NCI-H82 treated with DMSO at 0.1 percent for 48 hours (cell line): ENCODE results near the gene FAM53B.

Source experiments
- DNase-seq: peaks from one replicate; lab custom pipeline; 2025; ENCODE audit not compliant: unreplicated experiment; lab: John Stamatoyannopoulos, UW

Gene FAM53B

DNA sequence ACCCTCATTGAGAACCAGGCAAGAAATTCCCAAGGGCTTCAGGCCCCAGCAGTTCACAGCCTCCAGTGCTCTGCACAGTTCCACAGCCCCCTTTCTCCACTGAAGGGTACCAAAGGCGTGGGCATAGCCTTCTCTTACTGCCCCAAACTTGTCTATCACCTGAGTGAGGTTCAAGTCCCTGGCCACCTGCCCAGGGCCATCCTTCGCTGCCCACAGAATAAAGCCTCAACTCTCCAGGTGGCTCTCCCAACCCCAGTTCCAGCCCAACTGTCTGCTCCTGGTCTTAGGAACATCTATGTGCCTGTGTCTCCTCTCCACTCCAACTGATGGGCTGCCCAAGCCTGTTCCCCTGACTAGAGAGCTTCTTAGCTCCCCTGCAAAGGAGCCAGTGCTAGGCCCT, 79.1 kb downstream of the FAM53B start:
- DNase-seq = no peak

DNA sequence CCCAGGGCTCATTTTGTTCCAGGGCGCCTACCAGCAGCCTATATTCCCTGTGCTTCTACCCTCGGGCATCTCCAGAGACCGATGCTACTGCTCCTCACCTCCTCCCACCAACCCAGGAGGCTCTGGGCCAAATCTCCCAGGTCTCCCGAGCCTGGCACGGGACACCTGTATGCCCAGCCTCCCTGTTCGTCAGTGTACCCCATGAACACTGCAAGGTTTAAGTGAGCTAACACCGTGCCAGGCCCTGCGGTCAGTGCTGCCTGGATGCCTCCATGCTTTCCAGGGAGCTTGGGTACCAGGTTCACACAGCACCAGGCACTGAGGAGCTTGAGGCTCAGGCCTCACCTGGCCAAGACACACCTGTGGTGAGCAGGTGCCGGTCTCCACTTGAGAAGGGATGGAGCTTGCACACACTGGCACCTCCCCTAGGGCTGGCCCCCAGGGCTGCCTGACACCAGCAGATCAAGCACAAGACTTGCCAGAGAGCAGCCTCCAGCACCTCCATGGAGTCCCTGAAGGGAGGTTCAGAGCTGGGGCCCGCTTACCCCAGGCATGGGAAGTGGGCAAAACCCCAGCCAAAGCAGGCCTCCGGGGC, 80.3 kb downstream of the FAM53B start:
- DNase-seq = no peak

DNA sequence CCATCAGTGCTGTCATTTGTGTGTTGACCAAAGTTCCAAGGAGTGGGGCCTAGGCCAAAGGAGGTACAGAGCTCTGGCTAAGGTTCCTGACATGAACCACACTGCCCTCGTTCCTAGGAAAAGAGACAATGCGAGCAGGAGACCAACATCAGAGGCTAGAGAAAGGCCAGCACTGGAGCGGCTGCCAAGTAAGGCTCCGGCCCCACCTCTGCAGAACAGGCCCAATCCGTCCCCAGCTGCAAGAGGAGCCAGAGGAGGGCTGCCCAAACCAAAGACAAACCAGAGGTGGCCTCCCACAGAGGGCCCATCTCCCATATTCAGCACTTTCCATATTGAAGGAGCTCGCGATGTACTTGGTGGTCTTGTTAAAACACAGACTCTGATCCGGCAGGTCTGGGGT, 81.0 kb downstream of the FAM53B start:
- DNase-seq = no peak

DNA sequence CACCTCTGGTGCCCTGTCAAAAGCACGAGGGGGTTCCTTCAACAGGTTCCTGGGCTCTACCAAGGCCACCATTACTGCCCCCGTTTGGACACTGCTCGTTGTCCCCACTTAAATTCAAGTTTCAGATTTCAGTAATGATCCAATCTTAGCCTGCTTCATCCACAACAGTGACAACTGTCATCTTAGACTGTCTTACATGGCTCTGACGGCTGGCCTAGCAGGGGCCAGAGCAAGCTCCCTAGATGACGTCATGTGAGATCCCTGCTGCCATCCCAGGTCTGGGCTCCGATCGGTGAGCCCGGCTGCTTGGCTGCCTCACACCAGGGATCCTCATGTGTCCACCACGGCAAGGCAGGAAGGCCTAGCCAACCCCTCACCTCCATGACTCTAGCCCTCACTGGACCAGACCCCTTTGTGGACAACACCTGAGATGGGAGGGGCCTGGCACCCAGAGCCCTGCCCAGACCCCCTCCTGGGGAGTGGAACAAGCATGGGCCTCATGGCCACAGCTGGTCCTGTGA, 82.5 kb downstream of the FAM53B start:
- DNase-seq = no peak

DNA sequence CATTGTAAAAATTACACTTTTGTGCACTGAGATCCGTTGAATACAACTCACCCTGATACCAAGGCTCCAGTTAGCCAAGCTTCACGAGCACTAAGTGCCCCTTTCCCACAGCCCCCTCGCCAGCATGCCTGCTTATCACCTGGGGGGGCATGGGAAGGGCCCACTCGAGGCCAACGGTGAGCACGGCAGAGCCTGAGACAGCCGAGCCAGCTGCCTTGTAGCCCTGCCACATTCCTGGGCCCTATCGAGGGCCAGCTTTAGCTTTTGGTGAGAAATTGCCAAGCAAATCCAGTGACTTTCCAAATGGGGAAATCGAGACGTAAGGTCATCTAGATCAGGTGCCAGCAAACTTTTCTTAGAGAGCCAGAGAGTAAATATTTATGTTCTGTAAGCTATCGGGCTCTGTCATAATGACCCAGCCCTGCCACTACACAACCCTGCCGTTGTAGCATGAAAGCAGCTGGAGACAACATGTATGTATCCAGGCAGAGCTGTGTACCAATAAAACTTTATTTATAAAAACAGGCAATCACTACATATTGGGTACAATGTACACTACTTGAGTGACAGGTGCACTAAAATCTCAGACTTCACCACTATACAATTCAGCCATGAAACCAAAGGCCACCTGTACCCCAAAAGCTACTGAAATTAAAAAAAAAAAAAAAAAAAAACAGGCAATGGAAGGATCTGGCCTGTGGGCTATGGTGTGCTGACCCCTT, 83.6 kb downstream of the FAM53B start:
- no peak for DNase-seq

DNA sequence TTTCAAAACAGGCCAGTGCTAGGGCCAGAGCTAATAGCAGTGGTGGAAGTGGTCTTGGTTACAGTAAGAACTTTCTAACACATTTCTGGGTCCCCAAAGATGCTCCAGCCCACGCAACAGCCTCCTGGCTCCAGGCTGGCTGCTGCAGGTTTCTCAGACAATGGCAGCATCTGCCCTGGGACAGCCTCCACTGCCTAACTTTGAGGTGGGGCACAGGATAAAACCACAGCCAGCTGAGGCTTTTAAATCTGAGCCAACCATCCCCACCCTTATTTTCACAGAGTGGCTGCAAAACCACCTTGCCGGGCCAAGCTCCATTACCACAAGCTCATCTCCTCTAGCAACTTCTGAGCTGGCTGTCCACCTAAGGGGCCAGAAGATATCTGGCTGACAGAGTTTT, 84.8 kb downstream of the FAM53B start:
- no peak for DNase-seq

DNA sequence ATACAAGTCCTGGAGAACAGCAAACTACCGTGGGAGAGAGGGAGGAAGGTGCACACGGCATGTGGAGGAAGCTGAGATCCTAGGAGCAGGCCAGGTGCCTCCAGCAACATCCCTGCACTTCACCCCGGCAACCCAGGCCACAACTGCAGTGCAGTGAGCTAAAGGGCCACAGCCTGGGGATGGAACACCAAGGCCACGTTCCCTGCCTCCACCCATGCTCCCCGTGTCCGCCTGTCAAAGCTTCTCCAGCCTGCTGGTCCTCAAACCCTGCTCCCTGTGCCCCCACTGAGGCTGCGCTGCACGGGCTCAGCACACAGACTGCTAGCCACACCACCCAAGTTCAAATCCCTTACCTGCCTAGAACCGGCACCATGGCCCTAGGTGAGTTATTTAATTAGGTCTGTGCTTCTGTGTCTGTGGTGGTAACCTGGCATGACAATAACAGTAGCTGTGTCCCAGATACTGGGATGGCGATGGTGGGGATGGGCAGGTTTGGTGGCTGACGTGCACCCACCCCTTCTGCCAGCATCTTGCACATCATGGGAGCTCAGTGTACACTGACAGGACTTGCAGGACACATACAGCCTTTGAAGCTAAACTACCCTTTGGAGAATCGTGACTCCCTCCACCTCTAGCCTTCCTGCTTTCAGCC, 85.5 kb downstream of the FAM53B start:
- DNase-seq = no peak

DNA sequence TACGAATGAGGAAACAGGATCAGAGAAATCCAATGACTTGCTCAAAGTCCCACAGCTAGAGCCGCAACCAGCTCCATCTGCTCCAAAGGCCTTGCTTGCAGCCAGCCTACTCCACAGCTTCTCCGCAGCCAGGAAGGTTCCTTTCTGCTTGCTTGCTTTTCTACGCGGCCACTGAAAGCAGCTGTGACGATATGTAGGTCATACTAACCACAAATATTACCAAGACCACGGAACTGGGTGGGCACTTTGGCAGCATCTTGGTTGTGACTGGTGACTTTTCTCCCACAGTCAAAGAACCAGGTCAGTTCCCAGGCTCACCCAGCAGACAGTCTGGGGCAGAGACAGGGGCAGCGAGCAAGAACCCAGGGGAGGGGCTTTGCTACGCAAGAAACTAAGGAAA, 86.4 kb downstream of the FAM53B start:
- DNase-seq = no peak

DNA sequence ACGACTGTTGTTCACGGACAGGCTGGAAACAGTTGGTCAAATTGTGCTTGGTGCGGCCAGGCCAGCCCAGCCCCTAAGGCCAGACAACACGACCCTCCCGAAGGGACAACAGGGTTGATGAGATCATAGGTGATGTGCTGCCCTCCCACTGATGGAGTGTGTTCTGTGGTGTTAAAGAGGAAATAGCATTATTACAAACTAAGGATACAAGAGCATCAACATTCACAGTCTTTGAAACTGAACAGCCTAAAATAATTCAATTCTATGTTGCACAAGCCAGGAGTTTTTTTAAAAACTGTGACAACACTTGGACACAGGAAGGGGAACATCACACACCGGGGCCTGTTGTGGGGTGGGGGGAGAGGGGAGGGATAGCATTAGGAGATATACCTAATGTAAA, 87.6 kb downstream of the FAM53B start:
- no peak for DNase-seq

DNA sequence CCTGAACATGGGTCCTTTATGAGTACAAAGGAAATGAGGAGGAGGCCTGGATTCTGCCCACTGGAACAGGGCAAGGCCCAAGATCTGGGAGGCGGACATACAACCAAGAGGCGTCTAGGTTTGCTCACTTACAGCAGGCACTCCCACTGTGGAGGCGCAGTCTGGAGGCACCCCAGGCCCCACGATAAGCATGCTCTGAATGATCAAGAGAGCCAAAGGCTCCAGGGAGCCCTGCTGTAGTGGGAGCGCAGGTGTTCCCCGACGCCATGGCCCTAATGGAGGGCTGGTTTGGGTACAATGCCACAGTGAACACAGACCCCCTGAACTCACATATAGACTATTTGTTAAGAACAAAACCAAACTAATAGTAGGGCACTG, 88.1 kb downstream of the FAM53B start:
- no peak for DNase-seq

DNA sequence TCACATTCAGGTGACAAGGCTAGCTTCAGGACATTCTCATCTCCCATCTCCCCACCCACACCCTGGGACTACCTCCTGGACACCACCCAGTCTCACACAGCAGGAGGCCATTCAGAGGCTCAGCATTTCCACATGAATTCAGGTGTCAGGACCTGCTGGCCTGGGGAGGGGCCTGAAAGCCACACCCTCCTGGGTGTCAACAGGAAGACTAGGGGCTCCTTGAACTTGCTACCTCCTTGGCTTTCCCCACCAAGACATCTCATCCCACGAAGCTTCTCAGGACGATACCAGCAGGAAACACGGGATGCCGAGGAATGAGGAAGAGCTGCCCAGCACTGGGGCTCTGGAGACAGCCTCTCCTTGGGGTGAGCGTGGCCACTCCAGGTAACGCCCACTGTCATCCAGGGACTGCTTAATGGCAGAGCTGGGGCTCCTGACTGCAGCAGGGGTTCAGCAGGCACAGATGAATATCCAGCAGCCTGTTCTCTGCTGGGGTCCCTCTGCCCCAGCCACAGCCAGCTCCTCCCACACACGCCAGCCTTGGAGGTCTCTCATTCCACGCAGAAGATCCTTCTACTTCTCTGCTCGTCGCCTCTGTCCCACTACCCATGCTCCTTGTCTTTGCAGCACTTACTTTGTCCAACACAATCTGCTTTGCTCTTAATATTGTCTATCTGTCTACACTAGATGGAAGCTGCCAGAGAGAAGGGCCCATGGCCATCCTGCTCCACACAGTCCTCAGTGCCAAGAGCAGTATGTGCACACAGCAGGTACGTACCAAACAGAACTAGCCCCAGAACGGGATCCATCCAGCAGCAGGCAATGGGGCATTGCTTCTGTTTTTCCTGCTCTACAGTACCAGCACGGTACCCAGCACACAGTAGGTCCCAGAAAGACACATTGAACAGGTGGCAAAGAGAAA, 88.7 kb downstream of the FAM53B start:
- no peak for DNase-seq

DNA sequence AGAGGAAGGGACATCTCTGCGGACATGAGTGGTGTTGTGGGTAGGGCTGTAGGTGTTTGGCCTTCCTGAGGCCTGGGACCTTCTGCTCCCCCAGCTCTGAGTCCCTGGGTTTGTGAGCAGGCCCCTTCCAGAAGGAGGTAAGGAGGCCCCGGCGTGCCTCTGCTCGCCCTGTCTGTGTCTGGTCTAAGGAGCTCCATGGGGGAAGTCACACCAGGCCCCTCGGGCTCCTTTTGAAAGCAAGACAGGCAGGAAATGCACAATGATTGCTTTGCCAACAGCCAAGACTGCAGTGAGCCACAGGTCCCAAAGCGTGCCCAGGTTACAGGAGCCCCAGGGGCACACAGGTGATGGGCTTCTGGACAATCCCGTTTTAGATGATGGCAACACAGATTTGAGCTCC, 89.5 kb downstream of the FAM53B start:
- no peak for DNase-seq

DNA sequence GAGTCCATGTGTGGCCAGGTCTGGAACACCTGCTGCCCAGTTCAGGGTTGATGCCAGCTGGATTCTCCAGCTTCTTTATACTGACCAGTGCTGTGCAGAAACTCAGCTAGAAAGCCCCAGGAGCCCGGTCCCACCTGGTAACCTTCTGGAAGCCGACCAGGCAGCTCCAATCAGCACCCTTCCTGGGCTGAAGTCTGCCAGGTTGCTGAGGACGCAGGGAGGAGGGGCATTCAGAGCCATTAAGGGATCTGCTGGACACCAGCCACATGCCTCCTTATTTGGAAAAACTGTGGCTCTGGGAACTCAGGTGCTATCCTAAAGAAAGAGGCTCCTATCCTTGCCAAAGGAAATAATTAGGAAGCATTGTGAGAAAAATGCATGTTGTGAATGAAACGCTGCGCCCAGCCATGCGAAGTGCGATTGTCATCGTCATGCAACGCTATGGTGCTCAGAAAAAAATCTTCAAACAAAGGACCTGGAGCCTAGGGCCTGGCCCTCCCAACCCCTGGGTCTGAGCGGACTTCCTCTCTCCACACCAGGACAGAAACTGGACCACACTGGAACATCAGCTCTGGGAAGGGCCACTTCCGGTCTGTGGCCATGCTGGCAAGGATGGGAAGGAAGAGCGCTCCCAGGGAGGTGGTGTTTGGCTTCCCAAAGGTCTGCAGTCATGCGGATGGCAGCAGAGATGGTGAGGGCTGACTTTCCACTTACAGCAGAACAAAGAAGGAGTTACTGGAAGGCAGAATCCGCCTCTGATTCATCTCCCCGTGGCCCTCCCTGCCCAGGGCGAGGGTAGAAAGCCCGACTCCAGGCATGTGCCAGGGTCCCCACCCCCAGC, 90.1 kb downstream of the FAM53B start:
- no peak for DNase-seq

DNA sequence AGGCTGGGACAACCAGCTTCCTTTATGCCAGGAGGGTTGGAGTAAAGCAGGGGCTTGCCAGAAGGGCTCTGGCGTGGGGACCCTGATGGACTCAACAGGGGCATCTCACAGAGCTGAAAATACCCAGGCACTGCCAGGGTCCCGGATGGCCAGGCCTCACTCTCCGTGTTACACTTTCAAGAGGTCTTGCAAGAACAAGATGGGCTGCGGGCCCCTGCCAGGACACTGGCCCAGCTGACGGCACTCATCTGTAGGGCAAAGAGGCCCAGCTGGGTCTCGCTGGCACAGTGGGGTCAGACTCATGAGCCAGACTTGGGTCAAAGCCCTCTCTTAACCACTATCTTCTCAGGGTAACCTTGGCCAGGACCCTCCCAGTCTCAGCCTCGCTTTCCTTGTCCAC, 90.9 kb downstream of the FAM53B start:
- no peak for DNase-seq

DNA sequence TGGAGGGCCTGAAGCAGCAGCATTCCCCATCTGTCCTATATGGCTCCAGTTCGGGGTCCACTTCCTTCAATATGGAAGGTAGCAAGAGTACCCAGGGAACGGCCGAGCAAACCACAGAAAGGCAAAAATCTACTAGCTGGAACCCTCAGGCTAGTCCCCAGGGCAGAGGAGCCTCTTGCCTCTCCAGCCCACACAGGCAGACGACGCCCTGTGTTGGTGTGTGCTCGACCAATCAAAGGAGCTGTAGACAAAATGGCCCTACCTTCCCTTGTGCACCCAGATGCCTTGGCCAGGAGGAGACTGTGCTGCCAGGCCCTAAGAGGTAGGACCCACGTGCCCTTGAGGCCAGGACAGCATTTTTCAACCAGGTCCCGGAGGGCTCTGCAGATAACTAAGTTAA, 91.5 kb downstream of the FAM53B start:
- no peak for DNase-seq

DNA sequence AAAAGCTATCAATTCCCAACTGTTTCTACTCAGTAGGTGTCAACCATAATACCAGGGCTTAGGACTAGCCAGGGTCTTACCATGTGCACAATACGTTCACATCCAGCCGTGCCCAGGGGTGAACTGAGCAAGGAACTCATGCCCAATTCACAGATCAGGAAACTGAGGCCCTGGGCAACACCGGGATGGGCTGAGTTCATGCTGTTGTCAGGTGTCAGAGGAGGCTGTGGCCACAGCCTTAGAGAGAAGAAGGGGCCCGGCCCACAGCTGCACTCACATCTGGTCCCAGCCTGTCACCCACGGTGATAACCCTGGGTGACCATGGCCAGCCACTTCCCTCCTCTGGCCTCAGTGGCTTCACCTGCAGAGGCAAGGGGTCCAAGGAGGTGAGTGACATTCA, 92.0 kb downstream of the FAM53B start:
- no peak for DNase-seq

DNA sequence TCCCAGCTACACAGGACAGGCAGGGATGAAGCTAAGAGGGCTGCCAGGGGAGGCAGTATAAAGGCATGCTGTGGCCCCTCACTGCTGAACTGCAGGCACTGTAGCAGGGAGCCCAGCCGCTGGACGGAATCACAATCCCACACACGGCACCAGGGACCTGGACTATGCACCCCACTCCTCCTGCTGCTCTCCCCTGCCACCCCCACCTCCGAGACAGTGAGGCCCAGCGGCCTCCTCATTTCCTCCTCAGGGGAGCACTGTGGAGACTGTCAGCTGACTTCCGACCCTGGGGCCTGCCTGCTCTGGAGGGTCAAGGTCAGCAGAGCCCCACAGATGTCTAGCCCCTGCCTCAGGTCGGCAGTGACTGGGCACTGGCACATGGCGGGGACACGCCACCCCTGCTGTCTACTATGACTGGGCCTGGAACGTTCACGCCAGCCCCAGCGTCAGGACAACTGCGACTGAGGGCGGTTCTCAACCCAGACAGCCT, 92.7 kb downstream of the FAM53B start:
- no peak for DNase-seq

DNA sequence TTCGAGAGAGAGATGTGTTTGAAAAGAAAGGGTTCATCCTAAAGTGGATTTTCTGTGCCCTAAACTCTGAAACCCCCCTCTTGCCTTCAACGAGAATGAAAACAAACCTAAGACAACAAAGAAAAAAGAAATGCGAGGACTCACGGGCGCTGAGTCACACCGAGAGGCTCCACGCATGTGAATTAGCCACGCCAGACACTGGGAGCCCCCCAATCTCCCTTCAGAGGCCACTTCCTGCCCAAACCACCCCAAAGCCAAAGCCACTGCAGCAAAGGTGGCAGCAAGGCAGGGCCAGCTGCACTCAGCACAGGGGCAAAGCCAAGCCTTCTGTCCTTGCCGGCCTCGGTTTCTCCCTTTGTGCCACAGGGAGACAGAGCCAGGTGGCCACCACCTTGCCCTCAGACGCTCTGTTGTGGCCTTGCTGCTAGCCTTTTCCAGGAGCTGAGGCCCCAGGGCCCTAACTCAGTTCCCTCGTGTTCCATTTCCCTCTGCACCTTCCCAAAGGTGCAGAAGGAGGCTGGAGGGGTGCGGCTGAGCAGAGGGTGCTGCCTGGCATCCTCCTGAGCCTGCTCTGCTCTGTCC, 93.3 kb downstream of the FAM53B start:
- DNase-seq = no peak

DNA sequence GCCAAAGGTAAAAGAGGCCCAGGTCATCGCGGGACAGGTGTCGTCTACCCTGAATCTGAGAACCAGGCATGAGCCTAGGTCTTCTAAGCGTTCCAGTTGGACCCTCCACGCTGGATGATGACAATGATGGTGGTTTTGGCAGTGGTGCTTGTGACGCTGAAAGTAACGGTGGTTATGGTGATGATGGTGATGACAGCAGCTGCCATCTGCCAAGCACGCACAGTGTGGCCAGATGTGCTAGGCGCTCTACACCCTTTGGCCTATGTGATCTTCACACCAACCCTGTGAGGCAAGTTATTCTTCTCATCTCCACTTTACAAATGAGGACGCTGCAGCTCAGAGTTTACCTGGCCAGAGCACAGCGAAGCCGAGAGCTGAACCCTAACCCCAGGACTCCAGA, 93.9 kb downstream of the FAM53B start:
- no peak for DNase-seq

DNA sequence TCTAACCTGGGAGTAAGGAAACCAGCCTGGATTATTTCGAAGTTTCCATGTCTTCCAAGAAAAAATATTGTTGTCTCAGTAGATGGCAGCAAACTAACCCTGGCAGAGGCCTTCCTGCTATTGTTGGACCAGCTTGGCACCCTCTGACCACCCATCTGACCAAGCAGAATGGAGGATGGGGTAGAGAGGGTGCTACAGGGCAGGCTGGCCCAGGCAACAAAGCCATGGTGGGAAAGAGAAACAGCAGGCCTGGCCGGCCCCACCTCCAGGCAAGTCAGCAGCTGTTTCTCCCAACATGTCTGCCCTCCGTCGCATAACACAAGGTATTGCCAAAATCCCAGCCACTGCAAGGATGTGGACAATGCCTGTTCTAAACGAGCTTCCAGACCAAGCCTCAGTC, 95.0 kb downstream of the FAM53B start:
- DNase-seq = no peak
